GF-D8 (cell line): Measurements from ENCODE around the gene IGSF3.
"Not testable (repeated sequence)": the region's sequence is repeated elsewhere in the genome, so short reads cannot be mapped to it uniquely, and the experiment has no call there.

ENCODE experiments used
- DNase-seq: peaks from one replicate; lab custom pipeline; 2025; lab: John Stamatoyannopoulos, UW

Gene IGSF3

GRCh38 chr1:116574581-116575291 is 92.8 kb downstream of the IGSF3 start:
- DNase-seq, result peak; percentile 24

GRCh38 chr1:116573431-116574095 is 94.0 kb downstream of the IGSF3 start:
- DNase-seq, result no peak

GRCh38 chr1:116572771-116573430 is 94.6 kb downstream of the IGSF3 start:
- no peak for DNase-seq

- DNase-seq, result no peak
These were observed 95.4 kb downstream of the IGSF3 start for GRCh38 chr1:116572099-116572498.

GRCh38 chr1:116571215-116571919 is 96.2 kb downstream of the IGSF3 start:
- no peak for DNase-seq

GRCh38 chr1:116570358-116571214 is 96.9 kb downstream of the IGSF3 start, which contains the start of gene CD58:
Gene CD58, minus strand, starts transcription at chr1:116571026. Its CDS starts 54 bp downstream, at chr1:116570972.
- peak; percentile 65 for DNase-seq

- DNase-seq, result no peak
These were observed 97.7 kb downstream of the IGSF3 start for GRCh38 chr1:116569776-116570357.

GRCh38 chr1:116569381-116569670 is 98.2 kb downstream of the IGSF3 start:
- no peak for DNase-seq

- no peak for DNase-seq
These were observed 98.7 kb downstream of the IGSF3 start for GRCh38 chr1:116568662-116569380.

GRCh38 chr1:116567790-116568661 is 99.5 kb downstream of the IGSF3 start:
- no peak for DNase-seq

- no peak for DNase-seq
These were observed 102.3 kb downstream of the IGSF3 start for GRCh38 chr1:116565222-116565621.

GRCh38 chr1:116564426-116564825 is 103.1 kb downstream of the IGSF3 start:
- DNase-seq, result no peak

- not testable (repeated sequence) for DNase-seq
These were observed 105.1 kb downstream of the IGSF3 start for GRCh38 chr1:116562465-116562864.

- DNase-seq, result no peak
These were observed 106.0 kb downstream of the IGSF3 start for GRCh38 chr1:116561563-116561962.

GRCh38 chr1:116560704-116561490 is 106.6 kb downstream of the IGSF3 start:
- peak; percentile 30 for DNase-seq

- no peak for DNase-seq
These were observed 108.2 kb downstream of the IGSF3 start for GRCh38 chr1:116559304-116559761.

- no peak for DNase-seq
These were observed 109.0 kb downstream of the IGSF3 start for GRCh38 chr1:116558571-116558970.

- peak; percentile 37 for DNase-seq
These were observed 109.4 kb downstream of the IGSF3 start for GRCh38 chr1:116558140-116558549.
